ENCODE measurements around the gene RNF212B.

DNA sequence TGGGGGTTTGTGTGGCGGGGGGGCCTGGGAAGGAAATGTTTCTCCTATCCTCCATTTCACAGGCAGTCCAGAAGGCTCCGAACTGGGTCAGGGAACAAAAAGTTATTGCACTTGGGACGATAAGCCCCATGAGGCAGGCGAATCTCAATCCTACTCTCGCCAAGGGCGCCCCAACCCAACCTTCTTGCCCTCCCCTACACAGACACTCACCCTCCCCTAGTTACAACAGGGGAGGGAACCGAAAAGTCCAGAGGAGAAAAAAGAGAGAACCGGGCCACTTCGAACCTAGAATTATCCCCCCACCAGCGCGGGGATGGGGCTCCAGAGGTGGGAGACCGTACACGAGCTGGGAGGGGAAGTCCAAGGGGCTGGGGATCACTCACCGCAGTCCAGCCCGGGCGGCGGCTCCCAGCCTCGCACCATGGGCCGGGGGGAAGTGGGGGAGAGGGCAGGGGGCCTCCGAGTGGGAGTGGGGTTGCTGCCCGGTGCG lies 47.8 kb downstream of the RNF212B start:
- TF ChIP-seq CTCF (IDR thresholded peaks at IDR 0.05), result no peak
- TF ChIP-seq POLR2A (IDR thresholded peaks at IDR 0.05), result no peak

All from Peyer's patch (tissue), 4 donors.